Measurements from ENCODE around the gene TSPAN17. TPM values are rescaled to one million over a fixed set of nuclear protein-coding genes. Genes with fewer than 3 reads are reported as not detected.
"Not testable (repeated sequence)": the region's sequence is repeated elsewhere in the genome, so short reads cannot be mapped to it uniquely, and the experiment has no call there.

The TSPAN17 gene
- total and polyA plus RNA-seq, 9 of the 15 experiments (the other 6 are each of a cell fraction or from before 2014, with no cell fraction given), result 0.73 to 58.3 (median 34.5) TPM

- H3K27me3 ChIP-seq (ENCODE audit: control insufficient read depth in 2 of 2, insufficient read depth in 2 of 2, low read length in 2 of 2); H3K36me3 ChIP-seq (ENCODE audit: control insufficient read depth, insufficient read depth, low read length); intact Hi-C loops (cut with micrococcal nuclease); H3K27ac ChIP-seq (ENCODE audit: extremely low read depth, low read depth, low read length); FAIRE-seq; H3K9me1 ChIP-seq (ENCODE audit: control insufficient read depth, insufficient read depth, low read length); ATAC-seq; CTCF ChIA-PET (ENCODE audit: low intra/inter-chr PET ratio); H3K4me3 ChIP-seq; H2AFZ ChIP-seq (ENCODE audit: low read depth, low read length); H3K79me2 ChIP-seq (ENCODE audit: control insufficient read depth, insufficient read depth, low read length); DNase-seq (ENCODE audit: extremely low read depth in 1 of 4, low spot score in 3 of 4); H3K4me2 ChIP-seq (ENCODE audit: insufficient read depth, low read length); POLR2A ChIA-PET; H4K20me1 ChIP-seq (replicated peaks; ENCODE audit: control insufficient read depth, insufficient read depth, low read length); BruUV-seq (replicated peaks); H3K9me3 ChIP-seq (replicated peaks; ENCODE audit: control insufficient read depth, insufficient read depth, low read depth, low read length): not testable (repeated sequence)
- H3K9ac ChIP-seq (ENCODE audit: insufficient read depth in 1 of 2, low read depth in 2 of 2, low read length in 2 of 2), result peak overlapping the region in 1 of 2 experiments; percentile 46; a peak in 1 of 4 replicates
- TF ChIP-seq EGR1 (conservative IDR thresholded peaks at IDR 0.05), result 0 out of 2 replicates have a peak, but pooled peaks have one; percentile 7
- WGBS (ENCODE audit: insufficient coverage, low coverage, missing lambda C conversion rate), result 75% methylated on average over 15 of the region's 19 CpGs
- peaks cover 0 to 17% of the 10 kb centered on the region in 2 experiments; a peak in 2 of 5 replicates for H3K4me1 ChIP-seq (replicated peaks in 1 of 2; ENCODE audit: control insufficient read depth in 2 of 2, insufficient read depth in 2 of 2, low read length in 2 of 2)
- in situ Hi-C loops (cut with MboI), result loop anchor here (25.0 kb wide), 1 partner anchor 863 kb away; no protein-coding TSS in a partner anchor
Observed at GRCh38 chr5:176599749-176600430, 47.4 kb upstream of the TSPAN17 start.

GRCh38 chr5:176601901-176602482, 45.3 kb upstream of the TSPAN17 start:
- peaks cover 13 to 18% of the 10 kb centered on the region in 2 experiments; a peak in 4 of 5 replicates for H3K4me1 ChIP-seq (replicated peaks in 1 of 2; ENCODE audit: control insufficient read depth in 2 of 2, insufficient read depth in 2 of 2, low read length in 2 of 2)
- no peak for ATAC-seq
- no peaks in the 10 kb centered on the region for H3K9me3 ChIP-seq (replicated peaks; ENCODE audit: control insufficient read depth, insufficient read depth, low read depth, low read length)
- no peak overlapping the region for H3K9ac ChIP-seq (ENCODE audit: insufficient read depth in 1 of 2, low read depth in 2 of 2, low read length in 2 of 2)
- peaks cover 10% of the 10 kb centered on the region; the same call in 1 of the 3 replicates for H3K36me3 ChIP-seq (ENCODE audit: control insufficient read depth, insufficient read depth, low read length)
- peaks cover 13% of the 10 kb centered on the region for H4K20me1 ChIP-seq (replicated peaks; ENCODE audit: control insufficient read depth, insufficient read depth, low read length)
- ChIA-PET POLR2A (interaction anchor here (0.6 kb wide), 1 partner anchor 7 kb away, joined by 3 read pairs; no protein-coding TSS in a partner anchor), CTCF (ENCODE audit: low intra/inter-chr PET ratio) (no interaction called here)
- H2AFZ ChIP-seq (ENCODE audit: low read depth, low read length), result no peak overlapping the region
- no peaks in the 10 kb centered on the region for H3K9me1 ChIP-seq (ENCODE audit: control insufficient read depth, insufficient read depth, low read length)
- in situ Hi-C loops (cut with MboI) (no loop called here), intact Hi-C loops (cut with micrococcal nuclease) (no loop called here)
- no peak for DNase-seq (ENCODE audit: extremely low read depth in 1 of 4, low spot score in 3 of 4)
- H3K4me3 ChIP-seq, result no peak overlapping the region
- H3K79me2 ChIP-seq (ENCODE audit: control insufficient read depth, insufficient read depth, low read length), result no peaks in the 10 kb centered on the region
- no peak overlapping the region for H3K4me2 ChIP-seq (ENCODE audit: insufficient read depth, low read length)
- WGBS (ENCODE audit: insufficient coverage, low coverage, missing lambda C conversion rate), result 35% methylated on average over 12 of the region's 12 CpGs
- H3K27me3 ChIP-seq (ENCODE audit: control insufficient read depth in 2 of 2, insufficient read depth in 2 of 2, low read length in 2 of 2), result no peaks in the 10 kb centered on the region
- H3K27ac ChIP-seq (ENCODE audit: extremely low read depth, low read depth, low read length), result no peak overlapping the region
- BruUV-seq (replicated peaks), result no TSS peak
- FAIRE-seq, result no peak
- TF ChIP-seq ZHX1 (conservative IDR thresholded peaks at IDR 0.05; ENCODE audit: low read length) (no peak), MNT (conservative IDR thresholded peaks at IDR 0.05) (no peak), YY1 (IDR thresholded peaks at IDR 0.05; ENCODE audit: borderline replicate concordance in 1 of 3, control insufficient read depth in 1 of 3, extremely low read depth in 1 of 3, insufficient read depth in 3 of 3, insufficient read length in 1 of 3, insufficient replicate concordance in 2 of 3, low read depth in 1 of 3, low read length in 2 of 3) (no peak), HMBOX1 (IDR thresholded peaks at IDR 0.05) (no peak)
